ENCODE data around the gene TMEM53.
"Not testable (repeated sequence)": the region's sequence is repeated elsewhere in the genome, so short reads cannot be mapped to it uniquely, and the experiment has no call there.

The TMEM53 gene

GRCh38 chr1:44670751-44671640 is 3.3 kb downstream of the TMEM53 start:
- Histone ChIP-seq H3K79me1 (ENCODE audit: low read depth, low read length) (no peaks in the 10 kb centered on the region), H2BK5ac (ENCODE audit: low read length) (no peak overlapping the region), H3K4me3 (ENCODE audit: low read length in 2 of 2) (no peak overlapping the region), H2BK15ac (ENCODE audit: low read length) (no peak overlapping the region), H3K27me3 (ENCODE audit: control insufficient read depth in 3 of 3, insufficient read depth in 3 of 3, low read depth in 1 of 3, low read length in 3 of 3) (no peaks in the 10 kb centered on the region), H3K4me2 (ENCODE audit: insufficient read depth, low read length, poor library complexity, severe bottlenecking) (no peak overlapping the region), H3K27ac (replicated peaks; ENCODE audit: low read length) (no peak overlapping the region), H3K36me3 (replicated peaks in 1 of 2; ENCODE audit: control insufficient read depth in 2 of 2, insufficient read depth in 2 of 2, low read length in 2 of 2) (no peaks in the 10 kb centered on the region), H3K4ac (ENCODE audit: low read length) (no peak overlapping the region), H3K9me3 (replicated peaks in 1 of 2; ENCODE audit: control insufficient read depth in 2 of 2, insufficient read depth in 1 of 2, low read depth in 1 of 2, low read length in 2 of 2) (no peaks in the 10 kb centered on the region), H3K18ac (ENCODE audit: low read length) (no peak overlapping the region), H4K8ac (ENCODE audit: low read depth, low read length) (no peak overlapping the region), H3K9ac (ENCODE audit: low read depth, low read length, poor library complexity) (no peak overlapping the region), H3K23ac (ENCODE audit: low read depth, low read length, poor library complexity) (no peak overlapping the region), H4K91ac (ENCODE audit: low read depth, low read length, poor library complexity) (no peak overlapping the region), H2BK120ac (ENCODE audit: low read depth, low read length) (no peak overlapping the region), H2AK5ac (ENCODE audit: low read depth, low read length) (no peak overlapping the region), H2BK12ac (ENCODE audit: low read length) (no peak overlapping the region), H3K14ac (ENCODE audit: low read length) (no peak overlapping the region), H3K4me1 (ENCODE audit: control insufficient read depth in 2 of 2, insufficient read depth in 1 of 2, low read depth in 1 of 2, low read length in 2 of 2) (peaks cover 12 to 21% of the 10 kb centered on the region in 2 donors), H2AFZ (ENCODE audit: low read length) (no peak overlapping the region)
- DNase-seq (ENCODE audit: low spot score) = no peak
- WGBS, 2 donors (ENCODE audit: extremely low coverage in 2 of 2, insufficient read length in 2 of 2, insufficient replicate concordance in 1 of 2) = no CpG with 5 or more reads among the region's 10 CpGs

- H3K27me3 ChIP-seq (ENCODE audit: control insufficient read depth in 3 of 3, insufficient read depth in 3 of 3, low read depth in 1 of 3, low read length in 3 of 3); H3K23ac ChIP-seq (ENCODE audit: low read depth, low read length, poor library complexity); H3K9me3 ChIP-seq (replicated peaks in 1 of 2; ENCODE audit: control insufficient read depth in 2 of 2, insufficient read depth in 1 of 2, low read depth in 1 of 2, low read length in 2 of 2); H3K4me1 ChIP-seq (ENCODE audit: control insufficient read depth in 2 of 2, insufficient read depth in 1 of 2, low read depth in 1 of 2, low read length in 2 of 2); H3K9ac ChIP-seq (ENCODE audit: low read depth, low read length, poor library complexity); H2BK120ac ChIP-seq (ENCODE audit: low read depth, low read length); H3K4me3 ChIP-seq (ENCODE audit: low read length in 2 of 2); H2BK5ac ChIP-seq (ENCODE audit: low read length); H3K27ac ChIP-seq (replicated peaks; ENCODE audit: low read length); H3K14ac ChIP-seq (ENCODE audit: low read length); H3K79me1 ChIP-seq (ENCODE audit: low read depth, low read length); H3K18ac ChIP-seq (ENCODE audit: low read length); H2AK5ac ChIP-seq (ENCODE audit: low read depth, low read length); H4K91ac ChIP-seq (ENCODE audit: low read depth, low read length, poor library complexity); H3K36me3 ChIP-seq (replicated peaks in 1 of 2; ENCODE audit: control insufficient read depth in 2 of 2, insufficient read depth in 2 of 2, low read length in 2 of 2); H3K4ac ChIP-seq (ENCODE audit: low read length); H2BK15ac ChIP-seq (ENCODE audit: low read length); H2AFZ ChIP-seq (ENCODE audit: low read length); H3K4me2 ChIP-seq (ENCODE audit: insufficient read depth, low read length, poor library complexity, severe bottlenecking); H2BK12ac ChIP-seq (ENCODE audit: low read length); H4K8ac ChIP-seq (ENCODE audit: low read depth, low read length); DNase-seq (ENCODE audit: low spot score): not testable (repeated sequence)
- no CpG with 5 or more reads among the region's 1 CpG for WGBS, 2 donors (ENCODE audit: extremely low coverage in 2 of 2, insufficient read length in 2 of 2, insufficient replicate concordance in 1 of 2)
Measured at GRCh38 chr1:44666719-44667118, 7.6 kb downstream of the TMEM53 start.

GRCh38 chr1:44664730-44665370 is 9.4 kb downstream of the TMEM53 start:
- no peak overlapping the region for H2AK5ac ChIP-seq (ENCODE audit: low read depth, low read length)
- no peak overlapping the region for H3K27ac ChIP-seq (replicated peaks; ENCODE audit: low read length)
- H2AFZ ChIP-seq (ENCODE audit: low read length) = no peak overlapping the region
- no peaks in the 10 kb centered on the region for H3K79me1 ChIP-seq (ENCODE audit: low read depth, low read length)
- no peak overlapping the region for H4K91ac ChIP-seq (ENCODE audit: low read depth, low read length, poor library complexity)
- H3K4ac ChIP-seq (ENCODE audit: low read length) = no peak overlapping the region
- H2BK15ac ChIP-seq (ENCODE audit: low read length) = no peak overlapping the region
- no peaks in the 10 kb centered on the region for H3K27me3 ChIP-seq (ENCODE audit: control insufficient read depth in 3 of 3, insufficient read depth in 3 of 3, low read depth in 1 of 3, low read length in 3 of 3)
- no peak overlapping the region for H3K14ac ChIP-seq (ENCODE audit: low read length)
- no peaks in the 10 kb centered on the region for H3K4me1 ChIP-seq (ENCODE audit: control insufficient read depth in 2 of 2, insufficient read depth in 1 of 2, low read depth in 1 of 2, low read length in 2 of 2)
- no peak overlapping the region for H2BK5ac ChIP-seq (ENCODE audit: low read length)
- H3K23ac ChIP-seq (ENCODE audit: low read depth, low read length, poor library complexity) = no peak overlapping the region
- H3K36me3 ChIP-seq (replicated peaks in 1 of 2; ENCODE audit: control insufficient read depth in 2 of 2, insufficient read depth in 2 of 2, low read length in 2 of 2) = no peaks in the 10 kb centered on the region
- no peak overlapping the region for H3K9ac ChIP-seq (ENCODE audit: low read depth, low read length, poor library complexity)
- no peak overlapping the region for H2BK120ac ChIP-seq (ENCODE audit: low read depth, low read length)
- H3K4me2 ChIP-seq (ENCODE audit: insufficient read depth, low read length, poor library complexity, severe bottlenecking) = no peak overlapping the region
- no peak overlapping the region for H2BK12ac ChIP-seq (ENCODE audit: low read length)
- no CpG with 5 or more reads among the region's 12 CpGs for WGBS, 2 donors (ENCODE audit: extremely low coverage in 2 of 2, insufficient read length in 2 of 2, insufficient replicate concordance in 1 of 2)
- DNase-seq (ENCODE audit: low spot score) = no peak
- no peaks in the 10 kb centered on the region for H3K9me3 ChIP-seq (replicated peaks in 1 of 2; ENCODE audit: control insufficient read depth in 2 of 2, insufficient read depth in 1 of 2, low read depth in 1 of 2, low read length in 2 of 2)
- H4K8ac ChIP-seq (ENCODE audit: low read depth, low read length) = no peak overlapping the region
- no peak overlapping the region for H3K18ac ChIP-seq (ENCODE audit: low read length)
- H3K4me3 ChIP-seq (ENCODE audit: low read length in 2 of 2) = no peak overlapping the region

- H3K4me2 ChIP-seq (ENCODE audit: insufficient read depth, low read length, poor library complexity, severe bottlenecking) = no peak overlapping the region
- no peak overlapping the region for H2BK5ac ChIP-seq (ENCODE audit: low read length)
- WGBS, 2 donors (ENCODE audit: extremely low coverage in 2 of 2, insufficient read length in 2 of 2, insufficient replicate concordance in 1 of 2) = no CpG with 5 or more reads among the region's 5 CpGs
- no peak overlapping the region for H3K27ac ChIP-seq (replicated peaks; ENCODE audit: low read length)
- no peaks in the 10 kb centered on the region for H3K36me3 ChIP-seq (replicated peaks in 1 of 2; ENCODE audit: control insufficient read depth in 2 of 2, insufficient read depth in 2 of 2, low read length in 2 of 2)
- H3K18ac ChIP-seq (ENCODE audit: low read length) = no peak overlapping the region
- no peak overlapping the region for H3K4me3 ChIP-seq (ENCODE audit: low read length in 2 of 2)
- H3K4me1 ChIP-seq (ENCODE audit: control insufficient read depth in 2 of 2, insufficient read depth in 1 of 2, low read depth in 1 of 2, low read length in 2 of 2) = no peaks in the 10 kb centered on the region
- no peak overlapping the region for H4K91ac ChIP-seq (ENCODE audit: low read depth, low read length, poor library complexity)
- H2AK5ac ChIP-seq (ENCODE audit: low read depth, low read length) = no peak overlapping the region
- H3K79me1 ChIP-seq (ENCODE audit: low read depth, low read length) = no peaks in the 10 kb centered on the region
- no peak overlapping the region for H2BK15ac ChIP-seq (ENCODE audit: low read length)
- no peak for DNase-seq (ENCODE audit: low spot score)
- H3K4ac ChIP-seq (ENCODE audit: low read length) = no peak overlapping the region
- H3K27me3 ChIP-seq (ENCODE audit: control insufficient read depth in 3 of 3, insufficient read depth in 3 of 3, low read depth in 1 of 3, low read length in 3 of 3) = no peaks in the 10 kb centered on the region
- no peak overlapping the region for H4K8ac ChIP-seq (ENCODE audit: low read depth, low read length)
- H2BK12ac ChIP-seq (ENCODE audit: low read length) = no peak overlapping the region
- no peak overlapping the region for H3K9ac ChIP-seq (ENCODE audit: low read depth, low read length, poor library complexity)
- H3K14ac ChIP-seq (ENCODE audit: low read length) = no peak overlapping the region
- no peaks in the 10 kb centered on the region for H3K9me3 ChIP-seq (replicated peaks in 1 of 2; ENCODE audit: control insufficient read depth in 2 of 2, insufficient read depth in 1 of 2, low read depth in 1 of 2, low read length in 2 of 2)
- no peak overlapping the region for H2BK120ac ChIP-seq (ENCODE audit: low read depth, low read length)
- H2AFZ ChIP-seq (ENCODE audit: low read length) = no peak overlapping the region
- H3K23ac ChIP-seq (ENCODE audit: low read depth, low read length, poor library complexity) = no peak overlapping the region
Measured at GRCh38 chr1:44663417-44663816, 10.9 kb downstream of the TMEM53 start.

All from neuronal stem cell (in vitro differentiated cells).